SK-N-SH treated with all-trans-retinoic acid at 6 μM for 48 hours (cell line): ENCODE measurements around the gene RING1.

ENCODE experiments used
- ATAC-seq: fragments of 200-7000 bp; cut with Tn5 transposase; 3 replicates; pipeline ENCODE4 v1.9.1; 2020; ENCODE audit warnings: mild to moderate bottlenecking, moderate library complexity
- ARNTL ChIP-seq: fragments of 450-650 bp; formaldehyde crosslinking; IDR thresholded peaks from 2 replicates; pipeline ENCODE4 v1.5.0; 2020; ENCODE audit warnings: low read depth, mild to moderate bottlenecking, moderate library complexity, borderline replicate concordance
- CSDC2 ChIP-seq: fragments of 250-450 bp; sonication (Bioruptor Pico); IDR thresholded peaks from 2 replicates; pipeline ENCODE4 v1.5.0; 2020; ENCODE audit warnings: mild to moderate bottlenecking, moderate library complexity
- ESRRG ChIP-seq: fragments of 250-450 bp; sonication (Bioruptor Pico); IDR thresholded peaks from 2 replicates; pipeline ENCODE4 v1.6.1; 2021; ENCODE audit warnings: mild to moderate bottlenecking
- GLIS3 ChIP-seq: fragments of 250-450 bp; sonication (Bioruptor Pico); IDR thresholded peaks from 2 replicates; pipeline ENCODE4 v1.5.0; 2020; ENCODE audit warnings: mild to moderate bottlenecking, moderate library complexity
- ISL1 ChIP-seq: fragments of 250-450 bp; sonication (Bioruptor Pico); IDR thresholded peaks from 2 replicates; pipeline ENCODE4 v2.1.2; 2022; ENCODE audit warnings: mild to moderate bottlenecking, moderate library complexity
- RARB ChIP-seq: fragments of 250-450 bp; sonication (Bioruptor Pico); IDR thresholded peaks from 2 replicates; pipeline ENCODE4 v1.8.0; 2021; ENCODE audit warnings: mild to moderate bottlenecking, moderate library complexity
- SNAI2 ChIP-seq: fragments of 250-450 bp; sonication (Bioruptor Pico); IDR thresholded peaks from 2 replicates; pipeline ENCODE4 v1.5.0; 2020; ENCODE audit warnings: mild to moderate bottlenecking, moderate library complexity
- ZFP3 ChIP-seq: fragments of 250-450 bp; sonication (Bioruptor Pico); IDR thresholded peaks from 2 replicates; pipeline ENCODE4 v1.5.0; 2020; ENCODE audit warnings: mild to moderate bottlenecking, moderate library complexity
- ZNF565 ChIP-seq: fragments of 450-650 bp; formaldehyde crosslinking; conservative IDR thresholded peaks from 2 replicates; pipeline ENCODE4 v1.5.0; 2020; ENCODE audit warnings: low read depth, mild to moderate bottlenecking, moderate library complexity
- ZNF70 ChIP-seq: fragments of 450-650 bp; formaldehyde crosslinking; IDR thresholded peaks from 2 replicates; pipeline ENCODE4 v1.5.0; 2020; ENCODE audit warnings: mild to moderate bottlenecking, moderate library complexity
- ZNF8 ChIP-seq: fragments of 450-650 bp; formaldehyde crosslinking; IDR thresholded peaks from 2 replicates; pipeline ENCODE4 v1.5.0; 2020; ENCODE audit warnings: mild to moderate bottlenecking, moderate library complexity
- TF ChIP-seq, protein P1 (sequence below): fragments of 250-450 bp; sonication (Bioruptor Pico); IDR thresholded peaks from 2 replicates; pipeline ENCODE4 v1.5.0; 2020; ENCODE audit warnings: mild to moderate bottlenecking, moderate library complexity
- TF ChIP-seq, protein P2 (sequence below): fragments of 250-450 bp; sonication (Bioruptor Pico); IDR thresholded peaks from 2 replicates; pipeline ENCODE4 v1.5.1; 2021; ENCODE audit warnings: mild to moderate bottlenecking, moderate library complexity
- TF ChIP-seq, protein P3 (sequence below): fragments of 250-450 bp; sonication (Bioruptor Pico); IDR thresholded peaks from 2 replicates; pipeline ENCODE4 v1.5.1; 2020; ENCODE audit warnings: low read depth, mild to moderate bottlenecking, moderate library complexity

The RING1 gene

DNA sequence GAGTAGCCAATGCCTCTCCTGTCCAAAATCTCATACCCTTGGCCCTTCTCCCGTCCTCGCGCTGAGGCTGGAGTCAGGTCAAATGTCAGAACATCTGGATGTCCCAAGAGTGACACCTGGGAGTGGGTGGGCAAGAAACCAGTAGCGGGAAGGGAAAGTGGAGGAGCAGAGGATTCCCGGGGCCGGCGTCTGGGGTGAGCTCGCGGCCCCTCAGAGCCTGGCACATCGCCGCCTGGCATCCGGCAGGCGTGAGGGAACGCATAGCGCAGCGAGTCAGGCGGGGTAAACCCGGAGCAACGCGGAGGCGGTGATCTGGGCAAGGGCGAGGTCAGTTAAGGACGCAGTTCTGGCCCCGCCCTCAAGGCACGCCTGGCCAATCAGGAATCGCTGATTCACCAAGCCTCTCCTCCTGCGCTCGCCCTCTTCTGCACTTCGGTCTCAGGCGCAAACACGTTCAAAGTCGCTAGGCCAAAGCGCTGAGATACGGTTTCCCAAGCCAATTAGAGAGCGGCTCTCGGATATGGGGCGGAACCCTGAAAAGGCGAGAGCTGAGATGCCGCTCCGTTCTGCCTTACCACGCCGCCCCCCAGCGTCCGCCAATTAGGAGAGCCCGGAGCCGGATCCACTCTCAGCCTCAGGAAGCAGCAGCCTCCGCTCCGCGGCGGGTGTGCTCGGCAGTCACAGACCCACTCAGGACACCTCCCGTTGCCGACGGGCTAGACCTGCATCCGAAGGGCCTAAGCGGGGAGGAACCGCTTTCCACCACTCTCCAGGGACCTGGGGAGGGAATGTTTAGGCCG lies 40.8 kb downstream of the RING1 start:
- TF ChIP-seq, protein P1, sequence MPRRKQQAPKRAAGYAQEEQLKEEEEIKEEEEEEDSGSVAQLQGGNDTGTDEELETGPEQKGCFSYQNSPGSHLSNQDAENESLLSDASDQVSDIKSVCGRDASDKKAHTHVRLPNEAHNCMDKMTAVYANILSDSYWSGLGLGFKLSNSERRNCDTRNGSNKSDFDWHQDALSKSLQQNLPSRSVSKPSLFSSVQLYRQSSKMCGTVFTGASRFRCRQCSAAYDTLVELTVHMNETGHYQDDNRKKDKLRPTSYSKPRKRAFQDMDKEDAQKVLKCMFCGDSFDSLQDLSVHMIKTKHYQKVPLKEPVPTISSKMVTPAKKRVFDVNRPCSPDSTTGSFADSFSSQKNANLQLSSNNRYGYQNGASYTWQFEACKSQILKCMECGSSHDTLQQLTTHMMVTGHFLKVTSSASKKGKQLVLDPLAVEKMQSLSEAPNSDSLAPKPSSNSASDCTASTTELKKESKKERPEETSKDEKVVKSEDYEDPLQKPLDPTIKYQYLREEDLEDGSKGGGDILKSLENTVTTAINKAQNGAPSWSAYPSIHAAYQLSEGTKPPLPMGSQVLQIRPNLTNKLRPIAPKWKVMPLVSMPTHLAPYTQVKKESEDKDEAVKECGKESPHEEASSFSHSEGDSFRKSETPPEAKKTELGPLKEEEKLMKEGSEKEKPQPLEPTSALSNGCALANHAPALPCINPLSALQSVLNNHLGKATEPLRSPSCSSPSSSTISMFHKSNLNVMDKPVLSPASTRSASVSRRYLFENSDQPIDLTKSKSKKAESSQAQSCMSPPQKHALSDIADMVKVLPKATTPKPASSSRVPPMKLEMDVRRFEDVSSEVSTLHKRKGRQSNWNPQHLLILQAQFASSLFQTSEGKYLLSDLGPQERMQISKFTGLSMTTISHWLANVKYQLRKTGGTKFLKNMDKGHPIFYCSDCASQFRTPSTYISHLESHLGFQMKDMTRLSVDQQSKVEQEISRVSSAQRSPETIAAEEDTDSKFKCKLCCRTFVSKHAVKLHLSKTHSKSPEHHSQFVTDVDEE (CRISPR knock-in tag), result 0 out of 2 replicates have a peak, but pooled peaks have one; percentile 12
- TF ChIP-seq GLIS3 (CRISPR knock-in tag), result no peak
- TF ChIP-seq ZNF8 (CRISPR knock-in tag), result no peak
- peak; percentile 93 for ATAC-seq

DNA sequence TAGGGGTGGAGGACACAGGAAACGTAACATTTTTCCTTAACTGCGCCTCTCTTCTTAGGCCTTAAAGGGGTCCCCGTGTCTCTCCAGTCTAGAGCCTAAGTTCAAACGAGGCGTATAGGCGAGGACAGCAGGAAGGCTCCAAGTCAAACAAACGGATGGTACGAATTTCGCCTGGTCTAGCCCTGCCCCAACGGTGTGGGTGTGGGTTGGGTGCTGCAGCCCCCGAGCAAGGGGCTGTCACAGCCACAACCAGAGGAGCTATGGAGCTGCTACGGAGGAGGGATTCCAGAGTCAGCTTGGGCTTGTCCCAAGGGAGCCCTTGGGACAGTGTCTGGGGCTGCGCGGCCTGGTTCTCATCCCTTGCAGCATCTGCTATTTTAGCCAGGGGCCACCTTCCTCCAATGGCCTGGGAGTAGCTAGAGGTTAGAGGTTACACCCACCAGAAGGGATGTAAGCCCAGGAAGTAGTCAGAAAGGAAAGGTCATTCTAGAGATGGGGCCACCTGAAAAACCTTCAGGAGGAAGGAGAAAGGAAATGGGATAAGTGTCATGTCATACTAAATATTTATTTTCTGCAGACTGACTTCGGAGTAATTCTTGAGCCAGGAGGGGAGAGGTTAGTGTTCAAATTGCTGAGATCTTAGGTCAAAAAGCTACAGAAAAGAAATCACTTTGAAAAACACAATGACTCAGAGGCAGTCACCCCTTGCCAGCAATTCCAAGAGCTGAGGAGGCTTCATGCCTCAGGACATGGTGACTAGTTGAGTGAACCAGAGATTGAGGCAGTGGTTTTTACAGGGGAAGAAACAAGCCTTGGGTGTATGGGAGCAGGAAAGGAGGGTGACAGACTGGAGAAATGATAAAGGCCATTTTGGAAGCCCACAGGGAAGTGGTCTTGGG lies 41.7 kb downstream of the RING1 start:
- ATAC-seq, result peak; percentile 1
- TF ChIP-seq ESRRG (no peak), ZFP3 (no peak)
- TF ChIP-seq, protein P1 (CRISPR knock-in tag), result 0 out of 2 replicates have a peak, but pooled peaks have one; percentile 1

DNA sequence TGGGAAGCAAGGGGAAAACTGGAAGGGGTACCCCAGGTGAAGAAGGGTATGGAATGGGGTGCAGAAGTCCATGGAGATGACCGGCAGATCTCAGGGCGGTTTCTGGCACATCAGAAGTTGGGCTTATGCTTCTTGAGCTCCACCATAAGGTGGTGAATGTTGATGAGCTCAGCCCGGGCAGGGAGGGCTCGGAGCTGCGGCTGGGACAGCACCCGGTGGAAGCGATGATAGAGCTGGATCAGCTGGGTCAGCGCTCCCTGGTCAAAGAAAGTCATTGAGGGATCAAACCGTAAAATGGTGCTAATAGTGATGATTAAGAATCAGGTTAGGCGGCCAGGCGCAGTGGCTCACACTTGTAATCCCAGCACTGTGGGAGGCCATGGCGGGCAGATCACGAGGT lies 42.4 kb downstream of the RING1 start:
- ATAC-seq, result no peak
- TF ChIP-seq ZNF565 (CRISPR knock-in tag) (no peak), ZNF70 (CRISPR knock-in tag) (no peak), ZNF8 (CRISPR knock-in tag) (no peak), ISL1 (no peak), ARNTL (CRISPR knock-in tag) (no peak), CSDC2 (CRISPR knock-in tag) (no peak)

DNA sequence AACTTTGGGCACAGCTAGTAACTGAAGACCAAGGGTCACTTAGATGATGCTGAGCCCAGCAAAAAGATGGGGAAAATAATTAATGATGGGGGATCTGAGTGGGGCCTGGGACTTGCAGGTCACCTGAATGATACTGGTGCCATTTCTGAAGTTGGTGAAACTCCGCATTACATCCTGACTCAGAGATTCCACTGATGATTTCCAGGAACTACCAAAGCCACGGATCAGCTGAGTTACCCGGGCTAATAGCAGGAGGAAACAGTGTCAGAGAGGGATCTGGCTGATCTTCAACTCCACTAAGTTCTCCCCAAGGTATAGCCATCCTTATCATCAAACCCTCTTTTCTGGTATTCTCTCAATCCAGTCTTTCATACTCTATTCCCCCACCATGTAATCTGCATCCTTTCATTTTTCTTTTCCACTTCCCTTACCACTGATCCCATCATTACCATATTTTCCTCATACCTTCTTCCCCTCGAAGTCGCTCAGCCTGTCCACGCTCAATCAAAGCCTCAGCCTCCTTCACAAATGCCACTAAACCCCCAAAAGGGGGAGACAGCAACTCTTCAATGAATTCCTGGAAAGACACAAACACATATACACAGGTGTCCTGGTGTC lies 43.2 kb downstream of the RING1 start:
- no peak for ATAC-seq
- TF ChIP-seq GLIS3 (CRISPR knock-in tag), result no peak
- TF ChIP-seq RARB (CRISPR knock-in tag), result no peak
- no peak for TF ChIP-seq ZFP3
- TF ChIP-seq, protein P2, sequence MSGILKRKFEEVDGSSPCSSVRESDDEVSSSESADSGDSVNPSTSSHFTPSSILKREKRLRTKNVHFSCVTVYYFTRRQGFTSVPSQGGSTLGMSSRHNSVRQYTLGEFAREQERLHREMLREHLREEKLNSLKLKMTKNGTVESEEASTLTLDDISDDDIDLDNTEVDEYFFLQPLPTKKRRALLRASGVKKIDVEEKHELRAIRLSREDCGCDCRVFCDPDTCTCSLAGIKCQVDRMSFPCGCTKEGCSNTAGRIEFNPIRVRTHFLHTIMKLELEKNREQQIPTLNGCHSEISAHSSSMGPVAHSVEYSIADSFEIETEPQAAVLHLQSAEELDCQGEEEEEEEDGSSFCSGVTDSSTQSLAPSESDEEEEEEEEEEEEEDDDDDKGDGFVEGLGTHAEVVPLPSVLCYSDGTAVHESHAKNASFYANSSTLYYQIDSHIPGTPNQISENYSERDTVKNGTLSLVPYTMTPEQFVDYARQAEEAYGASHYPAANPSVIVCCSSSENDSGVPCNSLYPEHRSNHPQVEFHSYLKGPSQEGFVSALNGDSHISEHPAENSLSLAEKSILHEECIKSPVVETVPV (CRISPR knock-in tag), result no peak
- TF ChIP-seq, protein P3, sequence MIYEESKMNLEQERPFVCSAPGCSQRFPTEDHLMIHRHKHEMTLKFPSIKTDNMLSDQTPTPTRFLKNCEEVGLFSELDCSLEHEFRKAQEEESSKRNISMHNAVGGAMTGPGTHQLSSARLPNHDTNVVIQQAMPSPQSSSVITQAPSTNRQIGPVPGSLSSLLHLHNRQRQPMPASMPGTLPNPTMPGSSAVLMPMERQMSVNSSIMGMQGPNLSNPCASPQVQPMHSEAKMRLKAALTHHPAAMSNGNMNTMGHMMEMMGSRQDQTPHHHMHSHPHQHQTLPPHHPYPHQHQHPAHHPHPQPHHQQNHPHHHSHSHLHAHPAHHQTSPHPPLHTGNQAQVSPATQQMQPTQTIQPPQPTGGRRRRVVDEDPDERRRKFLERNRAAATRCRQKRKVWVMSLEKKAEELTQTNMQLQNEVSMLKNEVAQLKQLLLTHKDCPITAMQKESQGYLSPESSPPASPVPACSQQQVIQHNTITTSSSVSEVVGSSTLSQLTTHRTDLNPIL (CRISPR knock-in tag), result no peak
- no peak for TF ChIP-seq CSDC2 (CRISPR knock-in tag)
- no peak for TF ChIP-seq SNAI2 (CRISPR knock-in tag)
- TF ChIP-seq ARNTL (CRISPR knock-in tag), result no peak
- TF ChIP-seq, protein P1 (CRISPR knock-in tag), result no peak
